Calu3 (cell line): Measurements from ENCODE around the gene ESAM. TPM values are rescaled to one million over a fixed set of nuclear protein-coding genes. Genes with fewer than 3 reads are reported as not detected.

Source experiments
- BruUV-seq: library from RNA; stranded (reverse); fragments of 400-500 nt; replicated peaks from 2 replicates; lab custom pipeline; 2021; lab: Mats Ljungman, UMichigan
- CTCF ChIA-PET: fragments of 300-600 bp; sonication (Branson Sonifier 250); formaldehyde crosslinking; loops from one replicate; lab custom pipeline; 2022; ENCODE audit warnings: antibody characterized with exemption; lab: Charles Lee
- DNase-seq: peaks from one replicate; pipeline ENCODE4 v3.0.0; 2022
- H3K27ac Mint-ChIP-seq: one replicate; pipeline ENCODE4 v1.8.0; 2022; ENCODE audit warnings: mixed read lengths; ENCODE audit not compliant: unreplicated experiment
- H3K27me3 Mint-ChIP-seq: one replicate; pipeline ENCODE4 v1.8.0; 2022; ENCODE audit warnings: mixed read lengths; ENCODE audit not compliant: unreplicated experiment
- H3K36me3 Mint-ChIP-seq: one replicate; pipeline ENCODE4 v1.8.0; 2022; ENCODE audit warnings: mild to moderate bottlenecking, moderate library complexity, mixed read lengths; ENCODE audit not compliant: insufficient read depth, unreplicated experiment
- H3K4me1 Mint-ChIP-seq: one replicate; pipeline ENCODE4 v1.8.0; 2022; ENCODE audit warnings: mild to moderate bottlenecking, low read depth, mixed read lengths; ENCODE audit not compliant: unreplicated experiment
- H3K4me3 Mint-ChIP-seq: one replicate; pipeline ENCODE4 v1.8.0; 2022; ENCODE audit warnings: mild to moderate bottlenecking, low read depth, moderate library complexity, mixed read lengths; ENCODE audit not compliant: unreplicated experiment
- H3K9me3 Mint-ChIP-seq: one replicate; pipeline ENCODE4 v1.8.0; 2022; ENCODE audit warnings: low read depth, mixed read lengths; ENCODE audit not compliant: unreplicated experiment
- intact Hi-C: fragments of 100-400 bp; cut with micrococcal nuclease; formaldehyde crosslinking; loops from one replicate; pipeline ENCODE4 v1.10.0; 2022; ENCODE audit not compliant: unreplicated experiment
- total RNA-seq: library from RNA; stranded (reverse); gene quantifications from 2 replicates; pipeline ENCODE4 v1.2.3, GENCODE V29; 2022
- TF ChIP-seq, protein P1 (sequence below): fragments of 200-600 bp; IDR thresholded peaks from one replicate; pipeline ENCODE4 v1.8.0; 2022; ENCODE audit warnings: antibody characterized with exemption; ENCODE audit not compliant: unreplicated experiment

The ESAM gene
- total RNA-seq, 1 experiment from 2014 or later: 1.1 TPM

DNA sequence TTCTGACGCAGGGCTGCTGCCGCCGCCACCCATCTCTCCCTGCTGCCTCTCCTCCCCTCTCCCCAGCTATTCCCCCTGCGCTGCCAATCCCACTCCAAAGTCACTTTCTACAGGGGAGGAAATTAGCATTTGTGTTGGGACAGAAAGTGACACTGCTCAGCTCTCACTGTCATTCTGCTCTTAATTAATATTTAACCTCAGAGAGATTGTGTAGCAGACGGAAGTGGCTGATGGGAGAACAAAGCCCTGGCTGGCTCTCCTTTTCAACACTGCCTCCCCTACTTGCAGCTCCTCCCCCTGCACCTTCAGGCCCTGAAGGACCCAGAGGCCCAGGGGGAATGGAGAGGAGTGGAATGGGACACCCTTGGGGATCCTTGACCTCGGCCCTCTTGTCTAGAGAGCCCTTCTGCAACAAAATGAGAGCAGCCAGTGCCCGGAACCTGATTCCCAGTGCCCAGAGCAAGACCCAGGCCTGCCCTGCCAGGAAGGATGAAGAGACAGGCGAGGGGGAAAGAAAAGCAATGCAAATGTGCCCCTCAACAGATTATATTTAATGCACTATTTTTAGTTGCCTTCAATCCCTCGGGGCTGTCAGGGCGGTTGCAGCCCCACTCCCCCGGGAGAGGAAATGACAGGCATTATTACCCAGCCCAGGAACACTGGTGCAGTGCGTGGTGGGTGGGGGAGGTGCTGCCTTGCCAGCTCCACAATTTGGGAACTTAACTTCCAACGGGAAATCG is 36.9 kb downstream of the ESAM start:
- peak overlapping the region; percentile 15 for H3K4me3 Mint-ChIP-seq
- BruUV-seq: no TSS peak

DNA sequence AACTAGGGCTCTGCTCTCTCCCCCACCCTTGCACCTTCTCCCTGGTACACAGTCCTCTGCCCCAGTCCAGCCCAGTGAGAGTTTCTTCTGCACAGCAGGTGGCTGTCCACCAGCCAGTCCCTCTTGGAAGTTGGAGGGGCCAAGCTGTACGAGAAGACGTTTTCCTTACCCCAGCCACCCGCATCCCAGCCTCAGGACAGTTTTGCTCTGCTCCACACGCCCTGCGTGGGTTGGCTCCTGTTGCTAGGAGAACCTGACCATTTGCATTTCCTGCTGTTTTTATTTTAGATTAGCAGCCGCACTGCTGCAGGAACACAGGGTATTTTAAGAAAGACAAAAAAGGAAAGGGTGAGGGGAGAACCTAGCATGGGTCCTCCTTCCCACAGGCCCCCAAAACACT is 39.9 kb downstream of the ESAM start:
- no peaks in the 10 kb centered on the region for H3K36me3 Mint-ChIP-seq
- intact Hi-C loops: no loop called here
- TF ChIP-seq, protein P1, sequence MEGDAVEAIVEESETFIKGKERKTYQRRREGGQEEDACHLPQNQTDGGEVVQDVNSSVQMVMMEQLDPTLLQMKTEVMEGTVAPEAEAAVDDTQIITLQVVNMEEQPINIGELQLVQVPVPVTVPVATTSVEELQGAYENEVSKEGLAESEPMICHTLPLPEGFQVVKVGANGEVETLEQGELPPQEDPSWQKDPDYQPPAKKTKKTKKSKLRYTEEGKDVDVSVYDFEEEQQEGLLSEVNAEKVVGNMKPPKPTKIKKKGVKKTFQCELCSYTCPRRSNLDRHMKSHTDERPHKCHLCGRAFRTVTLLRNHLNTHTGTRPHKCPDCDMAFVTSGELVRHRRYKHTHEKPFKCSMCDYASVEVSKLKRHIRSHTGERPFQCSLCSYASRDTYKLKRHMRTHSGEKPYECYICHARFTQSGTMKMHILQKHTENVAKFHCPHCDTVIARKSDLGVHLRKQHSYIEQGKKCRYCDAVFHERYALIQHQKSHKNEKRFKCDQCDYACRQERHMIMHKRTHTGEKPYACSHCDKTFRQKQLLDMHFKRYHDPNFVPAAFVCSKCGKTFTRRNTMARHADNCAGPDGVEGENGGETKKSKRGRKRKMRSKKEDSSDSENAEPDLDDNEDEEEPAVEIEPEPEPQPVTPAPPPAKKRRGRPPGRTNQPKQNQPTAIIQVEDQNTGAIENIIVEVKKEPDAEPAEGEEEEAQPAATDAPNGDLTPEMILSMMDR: no peak
- peaks cover 84% of the 10 kb centered on the region for H3K27me3 Mint-ChIP-seq
- no peaks in the 10 kb centered on the region for H3K9me3 Mint-ChIP-seq
- BruUV-seq: no TSS peak
- peaks cover 27% of the 10 kb centered on the region for H3K4me1 Mint-ChIP-seq
- H3K4me3 Mint-ChIP-seq: no peak overlapping the region
- no peak overlapping the region for H3K27ac Mint-ChIP-seq
- CTCF ChIA-PET: no interaction called here
- DNase-seq: no peak

More for the DNA sequence above, 36.9 kb downstream of the ESAM start:
- peak; percentile 16 for DNase-seq
- intact Hi-C loops: no loop called here
- H3K9me3 Mint-ChIP-seq: no peaks in the 10 kb centered on the region
- TF ChIP-seq, protein P1: no peak
- no peaks in the 10 kb centered on the region for H3K36me3 Mint-ChIP-seq
- H3K27ac Mint-ChIP-seq: peak overlapping the region; percentile 43
- peaks cover 19% of the 10 kb centered on the region for H3K4me1 Mint-ChIP-seq
- CTCF ChIA-PET: interaction anchor here (1.2 kb wide), 1 partner anchor 21 kb away, joined by 3 read pairs; no protein-coding TSS in a partner anchor
- H3K27me3 Mint-ChIP-seq: peaks cover 54% of the 10 kb centered on the region

DNA sequence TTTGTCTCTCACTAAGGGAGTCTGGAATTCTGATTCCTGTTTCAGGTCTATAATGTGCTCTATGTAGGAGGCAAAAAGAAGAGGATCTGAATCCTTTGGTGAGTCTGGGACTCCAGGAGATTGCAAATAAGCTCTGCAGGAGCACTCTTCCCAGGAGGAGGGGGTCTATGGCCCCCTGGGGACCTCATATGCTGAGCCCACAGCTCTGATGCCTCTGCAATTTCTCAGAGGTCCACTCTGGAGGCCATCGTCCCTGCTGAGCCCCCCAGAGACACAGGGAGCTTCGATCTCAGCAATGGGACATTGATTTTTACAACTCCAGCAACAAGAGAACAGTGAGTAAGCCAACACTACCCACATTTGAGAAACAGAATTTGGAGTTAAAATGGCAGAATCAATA is 42.6 kb downstream of the ESAM start:
- Mint-ChIP-seq H3K27me3 (peaks cover 92% of the 10 kb centered on the region), H3K9me3 (no peaks in the 10 kb centered on the region), H3K36me3 (no peaks in the 10 kb centered on the region), H3K4me3 (no peak overlapping the region), H3K27ac (no peak overlapping the region), H3K4me1 (peaks cover 9% of the 10 kb centered on the region)
- intact Hi-C loops: no loop called here
- BruUV-seq: no TSS peak
- TF ChIP-seq, protein P1: no peak
- no peak for DNase-seq
- CTCF ChIA-PET: no interaction called here

DNA sequence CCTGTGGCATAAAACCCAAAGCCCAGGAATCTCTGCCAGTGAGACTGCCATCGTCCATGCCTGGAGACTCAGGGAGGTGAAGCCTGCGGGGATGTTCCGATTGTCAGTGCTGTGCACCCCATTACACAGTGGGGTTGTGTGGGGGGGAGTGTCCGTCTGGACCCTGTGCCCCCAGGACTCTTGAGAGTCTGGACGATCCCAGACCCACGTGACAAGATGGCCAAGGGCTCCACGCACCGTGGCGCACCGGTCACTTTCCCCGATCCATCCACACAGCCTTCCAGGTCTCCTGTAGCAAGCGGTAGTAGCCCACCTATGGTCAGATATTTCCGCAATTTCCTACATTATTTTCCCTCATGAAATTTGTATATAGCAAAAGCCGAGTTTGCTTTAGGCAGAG is 43.3 kb downstream of the ESAM start:
- no TSS peak for BruUV-seq
- DNase-seq: no peak
- peaks cover 92% of the 10 kb centered on the region for H3K27me3 Mint-ChIP-seq
- H3K9me3 Mint-ChIP-seq: no peaks in the 10 kb centered on the region
- intact Hi-C loops: no loop called here
- H3K36me3 Mint-ChIP-seq: no peaks in the 10 kb centered on the region
- TF ChIP-seq, protein P1: no peak
- H3K4me1 Mint-ChIP-seq: peaks cover 8% of the 10 kb centered on the region
- CTCF ChIA-PET: no interaction called here
- H3K4me3 Mint-ChIP-seq: peak overlapping the region; percentile 71
- no peak overlapping the region for H3K27ac Mint-ChIP-seq
